GM19395 (cell line): ENCODE measurements around the gene SPAG9.
"Not testable (repeated sequence)": the region's sequence is repeated elsewhere in the genome, so short reads cannot be mapped to it uniquely, and the experiment has no call there.

Experiments used
- ATAC-seq: cut with Tn5 transposase; IDR thresholded peaks from one replicate; pipeline ENCODE4 v1.9.1; 2021; ENCODE audit warnings: mild to moderate bottlenecking, moderate library complexity; ENCODE audit not compliant: unreplicated experiment

The SPAG9 gene

GRCh38 chr17:51144266-51145022, 23.8 kb upstream of the SPAG9 start:
- no peak for ATAC-seq

- no peak for ATAC-seq
These were observed 21.9 kb upstream of the SPAG9 start for GRCh38 chr17:51142597-51142996.

GRCh38 chr17:51135956-51136355, 15.3 kb upstream of the SPAG9 start:
- no peak for ATAC-seq

- ATAC-seq, result no peak
These were observed 12.7 kb upstream of the SPAG9 start for GRCh38 chr17:51133365-51133764.

- peak; percentile 57 for ATAC-seq
These were observed 12.3 kb upstream of the SPAG9 start for GRCh38 chr17:51132964-51133319.

- no peak for ATAC-seq
These were observed 7.4 kb upstream of the SPAG9 start for GRCh38 chr17:51128076-51128475.

GRCh38 chr17:51124640-51125503, 4.2 kb upstream of the SPAG9 start:
- ATAC-seq, result no peak

GRCh38 chr17:51122473-51123115, 1.9 kb upstream of the SPAG9 start:
- not testable (repeated sequence) for ATAC-seq

GRCh38 chr17:51121620-51122472, 1.2 kb upstream of the SPAG9 start:
- ATAC-seq, result peak; percentile 42

GRCh38 chr17:51120357-51120738, 320 bp downstream of the SPAG9 start:
- peak; percentile 42 for ATAC-seq

GRCh38 chr17:51119415-51120356, 982 bp downstream of the SPAG9 start:
- peak; percentile 26 for ATAC-seq

GRCh38 chr17:51118330-51119195, 2.1 kb downstream of the SPAG9 start:
- no peak for ATAC-seq

- ATAC-seq, result no peak
These were observed 5.5 kb downstream of the SPAG9 start for GRCh38 chr17:51115179-51115578.

GRCh38 chr17:51112303-51113222, 8.1 kb downstream of the SPAG9 start:
- ATAC-seq, result peak; percentile 58

GRCh38 chr17:51107778-51108177, 12.9 kb downstream of the SPAG9 start:
- ATAC-seq, result no peak

- ATAC-seq, result no peak
These were observed 17.2 kb downstream of the SPAG9 start for GRCh38 chr17:51103451-51103850.

GRCh38 chr17:51103050-51103449, 17.6 kb downstream of the SPAG9 start:
- no peak for ATAC-seq
